Activated T-helper 1 cell treated with Interleukin-2 at 50 U/mL for 16 hours (primary cell): ENCODE measurements around the gene TLE6.
"Not testable (repeated sequence)": the region's sequence is repeated elsewhere in the genome, so short reads cannot be mapped to it uniquely, and the experiment has no call there.

Experiments used
- DNase-seq: peaks from one replicate; pipeline ENCODE4 v3.0.0-alpha.2; 2020; ENCODE audit warnings: low read depth

Gene TLE6

GRCh38 chr19:2974342-2975041 is 2.9 kb upstream of the TLE6 start:
- no peak for DNase-seq

GRCh38 chr19:2976609-2977000 is 759 bp upstream of the TLE6 start:
- DNase-seq = no peak

- DNase-seq = no peak
Measured at GRCh38 chr19:2977746-2978138, 378 bp downstream of the TLE6 start.

- no peak for DNase-seq
Measured at GRCh38 chr19:2978166-2978767, 903 bp downstream of the TLE6 start.

- DNase-seq = no peak
Measured at GRCh38 chr19:2978772-2979171, 1.4 kb downstream of the TLE6 start.

GRCh38 chr19:2981898-2982297 is 4.5 kb downstream of the TLE6 start:
- no peak for DNase-seq

- no peak for DNase-seq
Measured at GRCh38 chr19:2982561-2982960, 5.2 kb downstream of the TLE6 start.

GRCh38 chr19:2982983-2983350 is 5.6 kb downstream of the TLE6 start:
- DNase-seq = no peak

- DNase-seq = no peak
Measured at GRCh38 chr19:2983351-2984214, 6.2 kb downstream of the TLE6 start.

GRCh38 chr19:2984215-2984528 is 6.8 kb downstream of the TLE6 start:
- DNase-seq = no peak

GRCh38 chr19:2986951-2987524 is 9.7 kb downstream of the TLE6 start:
- DNase-seq = no peak

- no peak for DNase-seq
Measured at GRCh38 chr19:2987797-2988196, 10.4 kb downstream of the TLE6 start.

- DNase-seq = no peak
Measured at GRCh38 chr19:2988568-2988967, 11.2 kb downstream of the TLE6 start.

GRCh38 chr19:2989236-2989946 is 12.0 kb downstream of the TLE6 start:
- no peak for DNase-seq

GRCh38 chr19:2992333-2992732 is 15.0 kb downstream of the TLE6 start:
- DNase-seq = not testable (repeated sequence)

GRCh38 chr19:2992958-2993357 is 15.6 kb downstream of the TLE6 start:
- no peak for DNase-seq

- no peak for DNase-seq
Measured at GRCh38 chr19:2993579-2993978, 16.2 kb downstream of the TLE6 start.

GRCh38 chr19:2994588-2995131 is 17.3 kb downstream of the TLE6 start:
- no peak for DNase-seq

- no peak for DNase-seq
Measured at GRCh38 chr19:2997720-2998119, 20.4 kb downstream of the TLE6 start.

GRCh38 chr19:2998642-2999041 is 21.3 kb downstream of the TLE6 start:
- DNase-seq = no peak

GRCh38 chr19:3001235-3001800 is 24.0 kb downstream of the TLE6 start:
- DNase-seq = no peak

- no peak for DNase-seq
Measured at GRCh38 chr19:3003046-3003445, 25.7 kb downstream of the TLE6 start.
